ENCODE results near the gene SWI5.
"Not testable (repeated sequence)": the region's sequence is repeated elsewhere in the genome, so short reads cannot be mapped to it uniquely, and the experiment has no call there.

The SWI5 gene

DNA sequence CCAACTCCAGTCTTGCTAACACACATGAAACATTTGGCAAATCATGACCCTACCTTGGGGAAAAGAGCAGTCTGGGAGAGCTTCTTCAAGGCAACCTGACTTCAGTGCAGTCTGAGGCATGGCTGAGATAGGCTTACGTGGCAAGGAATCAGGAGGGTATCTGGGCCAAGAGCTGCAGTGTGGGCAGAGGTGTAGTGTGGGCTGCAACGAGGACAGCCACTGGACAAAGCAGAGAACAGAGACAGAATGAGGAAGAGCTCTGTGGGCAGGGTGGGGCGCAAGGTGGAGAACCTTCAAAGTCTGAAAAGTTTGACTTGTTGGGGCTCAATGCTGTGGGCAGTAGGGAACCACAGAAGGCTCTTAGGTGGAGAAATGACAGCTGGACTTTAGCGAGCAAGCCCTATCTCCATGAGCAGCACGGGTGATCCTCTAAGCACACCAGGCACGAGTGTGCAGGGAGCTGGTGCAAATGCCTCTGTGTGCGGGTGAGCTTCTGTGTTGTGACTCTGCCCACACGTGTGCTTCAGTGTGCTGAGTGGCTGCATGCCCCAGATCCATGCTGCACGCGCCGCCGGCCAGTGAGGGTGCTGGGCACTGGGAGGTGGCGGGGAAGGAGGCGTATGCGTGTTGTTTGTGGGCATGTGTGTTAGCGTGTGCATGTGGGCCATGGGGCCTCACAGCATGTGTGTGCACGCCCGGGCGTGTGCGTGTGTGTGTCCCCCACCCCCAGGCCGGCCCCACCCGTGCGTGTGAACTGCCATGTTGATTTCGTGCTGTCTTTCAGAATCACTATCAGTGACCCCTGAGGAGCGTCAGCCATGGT, 23.5 kb upstream of the SWI5 start:
- no peak for DNase-seq

DNA sequence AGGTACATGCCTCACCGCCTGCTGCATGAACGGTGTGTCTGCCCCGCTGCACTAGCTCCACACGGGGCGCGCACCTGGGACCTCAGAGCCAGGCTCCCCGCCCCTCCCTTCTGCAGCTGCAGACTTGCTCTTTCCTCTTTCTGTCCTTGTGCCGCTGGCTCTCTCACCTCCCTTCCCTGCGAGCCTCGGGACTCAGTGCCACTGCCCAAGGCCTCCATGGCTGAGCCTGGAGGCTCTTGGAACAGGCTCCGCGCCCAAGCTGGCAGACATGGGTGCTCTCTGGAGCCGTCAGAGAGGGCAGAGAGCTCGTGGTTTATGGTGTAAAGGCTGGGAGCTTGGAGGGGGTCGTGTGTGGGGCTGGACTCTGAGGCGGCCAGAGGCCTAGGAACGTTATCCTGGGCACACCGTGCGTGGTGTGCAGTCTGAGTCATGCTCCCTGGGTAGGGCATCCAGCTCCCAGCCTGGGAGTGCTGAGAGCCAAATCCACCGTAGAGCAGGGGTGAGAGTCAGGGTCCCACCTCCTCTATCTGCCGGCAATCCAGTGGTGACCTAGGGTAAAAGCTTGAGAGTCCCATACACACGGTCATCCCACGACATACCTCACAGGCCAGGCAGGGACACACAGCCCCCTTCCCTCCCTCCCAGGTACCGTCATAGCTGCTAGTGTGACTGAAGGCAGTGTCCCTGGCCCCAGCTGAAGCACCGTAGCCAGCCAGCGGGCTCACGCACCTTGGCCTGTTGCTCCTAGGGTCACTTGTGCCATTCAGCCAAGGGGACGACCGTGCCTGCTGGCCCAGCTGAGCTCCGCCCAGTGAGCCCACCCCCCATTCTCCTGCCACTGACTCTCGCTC, 22.7 kb upstream of the SWI5 start:
- no peak for DNase-seq

DNA sequence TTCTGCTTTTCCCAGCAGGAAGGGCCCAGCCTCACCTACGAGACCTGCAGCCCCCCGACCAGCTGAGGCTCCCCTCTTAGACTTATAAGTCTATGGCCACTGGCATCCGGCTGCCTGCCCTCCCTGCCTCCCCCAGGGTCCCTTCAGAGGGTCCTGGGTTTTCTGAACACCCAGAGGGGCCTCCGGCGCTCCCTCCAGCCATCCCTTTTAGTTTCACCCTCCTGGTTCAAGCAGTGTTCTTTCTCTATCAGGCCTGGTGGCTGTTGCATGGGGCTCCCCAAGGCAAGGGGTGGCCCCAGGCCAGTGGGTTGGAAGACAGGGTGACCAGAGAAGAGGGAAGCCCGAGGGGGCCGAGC, 22.1 kb upstream of the SWI5 start:
- no peak for DNase-seq

DNA sequence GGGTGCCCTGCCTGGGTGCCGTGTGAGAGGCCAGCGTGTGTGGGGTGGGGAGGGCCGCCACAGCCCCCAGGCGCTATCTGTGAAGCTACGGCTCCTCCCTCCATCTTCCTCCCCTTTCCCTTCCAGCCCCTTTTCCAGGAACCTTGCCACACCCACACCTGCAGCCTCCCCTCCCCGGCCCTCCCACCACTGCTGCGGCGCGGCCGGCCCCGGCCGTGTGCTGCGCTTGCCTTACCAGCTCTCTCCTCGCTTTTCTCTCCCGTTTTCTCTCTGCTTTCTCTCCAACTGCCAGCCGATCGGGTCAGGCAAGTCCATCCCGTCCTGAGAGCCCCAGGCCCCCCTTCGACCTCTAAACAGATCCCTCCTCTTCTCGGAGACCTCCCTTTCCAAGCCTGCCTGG, 21.7 kb upstream of the SWI5 start:
- DNase-seq = no peak

DNA sequence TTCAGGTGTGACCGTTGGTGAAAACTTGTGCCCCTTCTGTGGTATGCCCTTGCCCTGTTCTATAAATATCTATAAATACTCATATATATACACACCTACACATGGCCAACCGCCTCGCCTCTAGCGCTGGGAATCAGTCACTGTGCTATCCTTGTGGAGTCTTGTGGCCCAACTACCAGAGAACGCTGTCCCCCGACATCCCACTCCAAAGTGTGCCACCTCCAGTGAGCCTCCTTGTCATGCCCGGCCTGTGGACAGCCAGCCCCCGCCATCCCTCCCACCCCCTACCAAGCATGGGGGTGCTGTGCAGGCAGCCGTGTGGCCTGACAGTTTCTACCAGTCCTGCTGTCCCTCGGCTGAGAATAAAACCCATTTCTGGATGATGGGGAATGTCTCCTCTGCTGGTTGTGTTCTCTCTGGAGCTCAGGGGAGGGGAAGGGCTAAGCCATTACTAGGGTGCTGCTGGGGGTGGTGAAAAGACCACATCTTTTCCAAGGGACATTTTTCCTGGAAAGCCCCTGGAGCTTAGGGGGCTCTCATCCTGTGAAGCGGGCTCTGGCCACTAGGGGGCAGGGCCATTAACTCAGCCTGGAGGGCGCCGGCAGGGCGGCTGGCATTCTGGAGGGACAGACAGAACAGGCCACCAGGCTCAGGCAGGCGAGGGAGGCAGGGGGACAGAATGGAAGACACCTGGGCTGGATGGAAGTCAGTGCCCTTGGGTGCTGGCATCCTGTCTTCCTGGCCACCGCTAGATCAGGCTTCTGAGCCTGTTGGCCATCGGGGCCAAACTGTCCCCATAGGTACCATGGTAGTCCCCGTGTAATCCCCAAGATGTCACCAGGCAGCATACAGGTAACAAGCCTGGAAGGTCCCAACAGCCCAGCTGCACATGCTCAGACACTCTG, 21.0 kb upstream of the SWI5 start:
- peak; percentile 37 for DNase-seq

DNA sequence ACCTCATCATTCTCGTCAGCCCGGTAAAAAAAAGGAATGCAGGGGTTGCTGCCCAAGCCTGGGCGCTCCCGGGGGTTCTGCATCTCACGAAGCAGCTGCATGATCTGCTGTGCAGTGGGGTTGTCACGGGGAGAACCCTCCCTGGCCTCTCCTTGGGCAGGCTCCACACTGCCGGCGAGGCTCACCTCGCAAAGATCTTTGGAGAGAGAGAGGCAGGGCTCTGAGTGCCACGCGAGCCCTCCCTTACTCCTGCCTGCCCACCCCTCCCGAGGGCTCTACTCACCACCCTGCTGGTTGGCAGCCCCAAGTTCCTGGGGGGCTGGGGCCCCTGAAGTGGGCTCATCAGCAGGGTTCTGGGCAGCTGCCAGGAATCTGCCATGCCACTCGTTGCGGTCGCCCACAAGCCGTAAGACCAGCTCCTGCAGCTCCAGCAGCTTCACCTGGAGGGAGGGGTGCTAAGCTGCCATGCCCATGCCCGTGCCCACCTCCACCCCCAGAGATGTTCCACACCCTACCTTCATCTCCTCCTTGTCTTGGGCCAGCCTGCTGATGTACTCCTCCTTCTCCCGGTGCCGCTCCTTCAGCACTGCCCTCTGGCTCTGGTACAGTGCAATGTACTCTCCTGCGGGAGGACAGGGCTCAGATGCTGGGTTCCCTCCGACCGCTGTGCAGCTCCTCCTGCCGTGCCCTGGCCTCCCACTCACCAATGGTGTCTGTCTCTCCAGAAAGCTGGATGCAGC, 18.8 kb upstream of the SWI5 start:
- peak; percentile 24 for DNase-seq

DNA sequence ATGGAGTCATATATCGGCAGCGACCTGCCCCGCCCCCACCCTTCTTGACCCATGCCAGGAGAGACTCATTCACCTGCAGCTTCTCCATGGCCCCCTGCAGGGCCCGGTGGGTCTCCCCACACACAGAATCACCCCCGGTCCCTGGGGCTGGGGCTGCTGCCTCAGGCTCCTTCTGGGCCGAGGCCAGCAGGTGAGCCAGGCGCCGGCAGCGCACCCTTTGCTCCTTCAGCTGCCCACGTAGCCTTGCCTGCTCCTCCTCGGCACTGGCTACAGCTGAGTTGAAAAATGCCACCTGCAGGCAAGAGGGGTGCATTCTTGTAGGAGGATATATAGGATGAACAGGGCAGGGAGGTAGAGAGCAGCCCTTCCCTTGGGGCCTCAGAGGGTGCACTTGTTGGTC, 18.2 kb upstream of the SWI5 start:
- DNase-seq = no peak

DNA sequence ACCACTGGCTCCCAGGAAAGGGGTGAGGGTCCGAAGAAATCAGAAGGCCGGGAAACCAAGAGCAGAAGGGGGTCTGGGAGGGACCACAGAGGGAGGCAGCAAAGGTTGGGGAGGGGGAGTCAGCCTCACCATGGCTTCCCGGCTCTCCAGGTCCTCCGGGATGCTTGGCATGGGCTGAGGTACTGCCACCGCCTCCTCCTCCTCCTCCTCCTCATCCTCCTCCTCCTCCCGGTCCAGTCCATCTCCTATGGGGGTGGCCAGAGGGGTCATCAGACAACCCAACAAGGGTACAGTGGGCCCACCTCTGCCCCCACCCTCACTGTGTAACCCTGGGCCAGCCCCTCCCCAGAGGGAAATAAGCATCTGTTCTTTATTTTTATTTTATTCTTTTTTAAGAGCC, 17.8 kb upstream of the SWI5 start:
- no peak for DNase-seq

DNA sequence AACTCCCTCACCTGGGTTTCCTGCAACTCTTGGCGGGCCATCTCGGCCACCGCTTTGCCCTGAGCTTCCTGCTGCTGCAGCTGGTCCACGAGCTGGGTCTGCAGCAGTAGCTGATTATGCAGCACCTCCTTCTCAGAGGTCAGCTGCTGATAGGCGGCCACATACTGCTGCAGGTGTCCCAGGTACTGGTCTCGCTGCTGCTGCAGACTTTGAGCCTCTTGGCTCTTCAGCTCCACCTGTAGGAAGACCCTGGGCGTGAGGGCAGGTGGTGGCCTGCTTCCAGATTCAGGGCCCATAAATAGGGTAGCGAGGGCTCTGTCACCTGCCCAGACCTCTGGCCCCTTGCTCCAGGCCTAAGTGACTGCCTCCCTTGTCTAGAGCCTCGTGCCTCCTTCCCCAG, 16.9 kb upstream of the SWI5 start:
- DNase-seq = no peak

DNA sequence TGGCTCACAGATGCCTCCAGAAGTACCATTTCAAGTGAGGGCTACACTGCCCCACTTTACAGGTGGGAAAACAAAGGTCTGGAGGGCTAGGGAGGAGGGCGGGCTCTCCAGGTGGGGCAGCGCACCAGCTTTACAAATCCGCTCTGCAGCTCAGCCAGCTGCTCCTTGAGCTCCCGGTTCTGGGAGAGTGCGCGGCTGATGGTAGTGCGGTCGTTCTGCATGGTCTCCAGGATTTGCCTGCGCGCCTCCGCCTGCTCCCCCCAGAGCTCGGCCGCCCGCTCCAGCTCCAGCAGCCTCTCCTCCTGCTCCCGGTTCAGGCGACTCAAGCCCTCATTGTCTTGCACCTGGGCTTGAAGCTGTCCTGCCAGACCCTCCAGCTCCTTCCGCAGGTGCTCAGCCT, 15.7 kb upstream of the SWI5 start:
- no peak for DNase-seq

DNA sequence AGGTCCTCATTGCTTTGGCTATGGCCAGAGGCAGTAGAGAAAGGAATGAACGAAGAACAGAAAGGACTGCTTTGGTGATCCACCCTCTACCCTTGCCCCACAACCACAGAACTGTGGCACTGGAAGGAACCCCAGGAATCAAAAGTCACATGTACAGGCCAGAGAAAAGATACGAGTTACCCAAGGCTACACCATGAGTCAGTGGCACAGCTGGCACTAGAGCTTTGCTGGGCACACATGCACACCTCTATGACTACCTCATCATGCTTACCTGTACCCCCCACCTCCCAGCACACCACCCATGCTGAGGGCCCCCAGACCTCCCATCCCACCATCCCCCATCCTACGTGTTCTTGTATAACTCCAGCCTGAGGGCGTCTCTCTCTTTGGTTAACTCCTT, 13.4 kb upstream of the SWI5 start:
- DNase-seq = no peak

DNA sequence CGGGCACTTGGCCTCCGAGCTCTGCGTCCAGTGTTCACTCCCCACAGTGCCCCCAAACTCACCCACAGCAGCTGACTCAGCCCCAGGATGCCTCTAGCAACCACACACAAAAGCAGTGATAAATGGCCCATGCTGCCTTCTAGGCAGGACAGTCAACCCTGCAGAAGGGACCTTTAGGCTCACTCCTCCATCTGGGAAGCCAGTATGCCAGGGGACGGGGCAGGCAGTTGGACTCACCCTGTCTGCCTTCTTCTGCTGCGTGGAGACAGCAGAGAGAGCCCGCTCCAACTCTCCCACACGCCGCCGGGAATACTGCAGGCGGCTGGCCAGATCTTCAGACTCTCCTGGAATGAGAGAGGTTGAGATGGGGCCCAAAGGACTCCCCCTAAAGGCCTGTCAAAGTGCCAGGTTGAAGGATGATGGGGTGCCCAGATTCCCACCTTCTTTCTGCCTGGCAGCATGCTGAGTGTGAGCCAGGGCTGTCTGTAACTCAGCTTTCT, 10.7 kb upstream of the SWI5 start:
- DNase-seq = no peak

DNA sequence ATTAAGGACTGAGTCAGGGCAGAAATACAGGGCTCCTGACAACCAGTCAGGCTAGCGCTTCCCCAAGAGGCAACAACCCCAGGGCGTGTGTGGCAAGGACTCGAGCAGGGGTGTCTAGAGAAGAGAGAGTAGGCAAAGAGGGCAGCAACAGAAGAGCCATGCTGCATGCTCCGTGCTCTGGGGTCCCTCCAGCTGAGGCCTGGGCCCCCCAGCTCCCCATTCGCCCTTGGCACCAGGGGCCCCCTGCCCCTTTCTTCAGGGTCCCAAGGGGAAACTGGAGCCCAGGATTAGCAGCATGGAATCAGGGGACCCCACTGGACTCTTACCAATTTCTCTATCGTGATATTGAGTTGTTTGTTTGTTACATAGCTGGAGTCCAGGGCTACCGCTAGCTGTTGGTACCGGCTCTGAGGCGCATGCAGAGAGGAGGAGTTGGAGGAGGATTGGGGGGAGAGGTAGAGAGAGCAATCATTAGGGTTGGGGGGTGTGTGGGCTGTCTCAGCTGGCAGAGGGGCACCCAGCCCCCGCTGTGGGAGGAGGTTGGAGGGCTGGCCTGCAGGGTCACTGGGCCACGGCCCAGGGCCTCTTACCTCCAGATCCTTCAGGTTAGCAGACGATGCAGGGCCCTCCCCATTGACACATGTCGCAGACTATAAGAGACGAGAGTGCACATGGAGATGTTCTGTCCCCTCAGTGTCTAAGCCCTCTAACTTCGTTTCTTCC, 9.0 kb upstream of the SWI5 start:
- DNase-seq = no peak

DNA sequence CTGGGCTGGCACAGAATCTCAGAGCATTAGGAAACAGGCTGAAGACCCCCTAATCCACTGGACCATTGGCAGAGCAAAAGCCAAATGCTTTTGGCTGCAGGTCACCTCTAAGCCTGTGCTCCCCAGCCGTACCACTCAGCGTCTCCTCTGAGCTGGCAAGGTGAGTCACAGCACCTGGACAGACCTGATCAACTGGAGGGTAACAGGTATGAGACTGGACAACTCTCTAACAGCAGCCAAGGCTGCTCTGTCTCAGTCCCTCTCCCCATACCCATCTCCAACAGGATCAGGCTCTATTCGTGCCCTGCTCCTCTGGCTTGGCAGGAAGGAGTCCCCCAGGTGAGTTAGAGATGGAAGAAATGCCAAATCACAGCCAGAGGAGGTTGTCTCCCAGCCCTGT, 5.0 kb upstream of the SWI5 start:
- DNase-seq = no peak

DNA sequence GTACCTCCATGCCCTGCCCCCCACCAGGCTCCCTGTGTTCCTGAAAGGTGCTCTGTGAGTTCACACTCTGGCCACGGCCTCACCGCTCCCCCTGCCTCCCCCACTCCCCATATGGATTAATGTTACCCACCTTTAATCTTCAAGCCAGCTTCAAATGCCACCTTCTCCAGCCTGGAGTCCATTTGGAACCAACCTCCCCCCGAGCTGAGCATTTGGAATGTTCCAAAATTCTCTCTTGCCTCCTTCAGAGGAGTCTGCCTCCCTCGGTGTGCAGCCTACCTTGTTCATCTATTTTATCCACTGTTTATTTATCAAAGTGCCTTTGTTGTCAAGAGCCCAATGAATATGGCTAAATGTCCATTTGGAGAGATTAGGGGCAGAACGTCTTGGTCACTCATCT, 4.6 kb upstream of the SWI5 start:
- no peak for DNase-seq

DNA sequence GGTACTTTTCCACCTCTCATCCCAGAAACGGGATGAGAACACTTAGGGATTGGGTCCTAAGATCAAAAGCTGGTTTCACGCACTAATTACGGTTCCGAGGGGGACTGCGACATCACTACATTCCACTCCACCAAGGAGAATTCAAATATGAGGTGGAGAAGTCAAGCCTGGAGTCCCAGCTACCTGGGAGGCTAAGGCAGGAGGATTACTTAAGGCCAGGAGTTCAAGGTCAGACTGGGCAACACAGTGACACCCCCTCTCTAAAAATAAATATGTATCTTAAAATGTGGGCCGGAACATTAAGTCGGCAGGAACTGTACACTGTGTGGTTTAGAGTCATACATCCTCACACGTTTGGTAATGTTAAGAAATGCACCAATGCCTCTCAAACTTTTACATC, 1.8 kb upstream of the SWI5 start:
- DNase-seq = no peak

DNA sequence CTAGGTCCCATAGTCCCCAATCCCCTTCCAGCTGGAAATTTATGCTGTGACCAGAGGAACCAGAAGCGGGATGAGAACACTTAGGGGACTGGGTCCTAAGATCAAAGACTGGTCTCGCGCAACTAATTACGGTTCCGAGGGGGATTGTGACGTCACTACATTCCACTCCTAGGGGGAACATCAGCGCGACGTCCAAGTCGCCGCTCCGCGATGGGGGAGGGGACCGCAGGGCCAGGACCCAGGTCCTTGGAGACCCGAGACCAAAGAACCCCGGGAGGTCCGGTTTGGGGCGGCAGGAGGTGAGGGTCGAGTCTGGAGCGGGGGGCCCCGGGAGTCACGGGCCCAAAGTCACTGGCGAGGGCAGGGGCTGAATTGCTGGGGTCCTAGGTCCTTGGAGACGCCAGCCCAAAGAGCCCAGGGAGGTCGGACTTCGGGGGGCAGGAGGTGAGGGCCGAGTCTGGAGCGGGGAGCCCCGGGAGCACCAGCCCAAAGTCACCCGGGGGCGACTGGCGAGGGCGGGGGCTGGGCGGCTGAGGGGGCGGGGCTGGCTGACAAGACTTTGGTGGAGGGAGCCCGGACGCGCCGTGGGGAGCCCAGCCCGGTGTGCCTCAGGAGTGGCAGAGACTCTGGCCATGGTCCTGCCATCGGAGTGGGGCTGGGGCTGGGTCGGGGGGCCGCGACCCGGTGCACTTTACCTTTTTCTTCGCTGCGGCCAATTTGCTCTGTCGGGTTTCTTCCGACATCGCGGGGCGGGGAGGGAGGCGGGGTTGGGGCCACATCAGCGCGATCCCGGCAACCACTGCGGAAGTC, 673 bp upstream of the SWI5 start, which contains the start of gene GOLGA2:
Gene GOLGA2, minus strand, starts transcription at position 810 of the 810 bp plus-strand sequence. Its CDS starts 31 bp downstream, at position 779.
- peak; percentile 74 for DNase-seq

DNA sequence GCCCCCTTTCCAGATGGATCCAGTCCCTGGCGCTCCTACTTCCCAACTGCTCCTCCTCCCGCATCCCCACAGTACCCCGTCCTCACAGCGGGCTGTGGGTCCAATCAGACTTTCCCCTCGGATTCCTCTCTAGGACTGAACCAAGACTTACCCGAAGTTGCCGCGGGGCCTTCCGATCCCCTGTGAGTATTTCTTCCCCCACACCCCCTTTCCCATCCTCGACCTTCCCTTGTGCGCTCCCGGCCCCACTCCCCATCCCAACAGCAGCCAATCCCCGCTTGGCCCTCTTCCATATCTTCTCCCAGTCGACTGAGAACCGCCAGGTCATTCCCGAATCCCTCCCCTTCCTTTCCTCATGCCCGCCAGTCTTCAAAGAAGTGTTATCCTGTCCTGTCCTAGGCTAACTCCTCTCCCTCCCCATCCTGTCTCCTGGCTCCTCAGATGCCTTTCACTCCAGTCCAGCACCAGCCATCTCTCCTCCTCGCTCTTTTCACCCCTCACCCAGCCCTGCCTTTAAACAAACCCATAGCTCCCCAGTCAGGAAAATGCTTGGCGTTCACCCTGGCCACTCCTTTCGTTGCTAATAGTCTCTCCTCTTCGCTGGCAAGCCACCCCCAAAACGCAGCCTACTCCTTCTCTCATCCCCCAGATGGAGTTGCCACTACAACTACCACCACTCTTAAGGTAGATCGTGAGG, 646 bp downstream of the SWI5 start:
- DNase-seq = peak; percentile 35

DNA sequence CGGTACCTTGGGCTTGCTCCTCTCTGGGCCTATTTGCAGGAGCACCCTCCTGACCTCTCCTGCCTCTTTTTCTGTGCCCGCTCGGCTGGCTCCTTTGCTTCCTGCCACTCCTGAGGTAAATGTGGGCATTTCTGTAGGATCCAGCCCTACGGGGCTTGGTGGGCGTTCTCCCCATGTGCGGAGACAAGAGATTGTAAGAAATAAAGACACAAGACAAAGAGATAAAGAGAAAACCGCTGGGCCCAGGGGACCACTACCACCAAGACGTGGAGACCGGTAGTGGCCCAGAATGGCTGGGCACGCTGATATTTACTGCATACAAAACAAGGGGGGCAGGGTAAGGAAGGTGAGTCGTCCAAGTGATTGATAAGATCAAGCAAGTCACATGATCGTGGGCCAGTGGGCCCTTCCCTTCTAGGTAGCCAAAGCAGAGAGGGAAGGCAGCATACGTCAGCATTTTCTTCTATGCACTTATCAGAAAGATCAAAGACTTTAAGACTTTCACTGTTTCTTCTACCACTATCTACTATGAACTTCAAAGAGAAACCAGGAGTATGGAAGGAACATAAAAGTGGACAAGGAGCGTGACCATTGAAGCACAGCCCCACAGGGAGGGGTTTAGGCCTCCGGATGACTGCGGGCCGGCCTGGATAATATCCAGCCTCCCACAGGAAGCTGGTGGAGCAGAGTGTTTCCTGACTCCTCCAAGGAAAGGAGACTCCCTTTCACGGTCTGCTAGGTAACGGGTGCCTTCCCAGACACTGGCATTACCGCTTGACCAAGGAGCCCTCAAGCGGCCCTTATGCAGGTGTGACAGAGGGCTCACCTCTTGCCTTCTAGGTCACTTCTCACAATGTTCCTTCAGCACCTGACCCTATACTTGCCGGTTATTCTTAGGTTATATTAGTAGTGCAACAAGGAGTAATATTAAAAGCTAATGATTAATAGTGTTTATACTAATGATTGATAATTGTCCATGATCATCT, 3.3 kb downstream of the SWI5 start:
- not testable (repeated sequence) for DNase-seq

Measured in NCI-H345 (cell line).